GM19324 (cell line): ENCODE measurements around the gene CSNK1A1.

Experiments used
- ATAC-seq: cut with Tn5 transposase; IDR thresholded peaks from one replicate; pipeline ENCODE4 v1.9.1; 2021; ENCODE audit warnings: mild to moderate bottlenecking, moderate library complexity; ENCODE audit not compliant: unreplicated experiment, low FRiP score

CSNK1A1 gene

DNA sequence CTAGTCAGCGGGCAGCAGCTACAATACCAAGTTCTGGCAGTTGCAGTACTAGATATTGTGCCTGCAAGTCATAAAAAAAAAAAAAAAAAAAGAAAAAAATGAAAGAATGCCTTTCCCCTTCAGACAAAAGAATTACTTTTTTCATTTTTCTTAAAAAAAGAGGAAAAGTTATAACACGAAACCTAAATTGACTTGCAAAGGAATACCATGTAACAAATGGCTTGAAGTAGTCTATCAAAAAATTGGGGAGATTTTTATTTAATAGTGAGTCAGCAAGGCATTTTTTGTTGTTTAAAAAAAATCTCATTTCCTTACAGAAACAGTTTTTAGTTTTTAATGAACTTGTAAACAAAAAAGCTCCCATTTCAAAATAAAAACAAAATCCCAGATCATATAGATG is 55.6 kb downstream of the CSNK1A1 start:
- no peak for ATAC-seq

DNA sequence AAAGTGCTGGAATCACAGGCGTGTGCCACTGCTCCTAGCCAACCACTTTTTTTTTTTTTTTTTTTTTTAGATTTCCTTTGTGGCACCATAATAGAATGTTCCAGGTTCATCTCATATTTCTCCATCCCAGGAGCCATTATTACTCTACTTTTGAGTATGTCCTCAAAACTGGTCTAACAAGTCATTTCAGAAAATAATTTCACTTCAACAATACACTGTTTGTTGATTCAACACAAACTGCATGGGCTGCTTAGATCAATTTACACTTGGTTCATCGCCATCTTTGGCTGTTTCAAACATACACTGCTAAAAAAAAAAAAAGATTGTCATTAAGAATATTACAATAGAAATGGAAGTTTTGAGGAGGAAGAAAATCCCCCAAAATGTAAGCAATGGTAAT is 57.9 kb downstream of the CSNK1A1 start:
- ATAC-seq: no peak

DNA sequence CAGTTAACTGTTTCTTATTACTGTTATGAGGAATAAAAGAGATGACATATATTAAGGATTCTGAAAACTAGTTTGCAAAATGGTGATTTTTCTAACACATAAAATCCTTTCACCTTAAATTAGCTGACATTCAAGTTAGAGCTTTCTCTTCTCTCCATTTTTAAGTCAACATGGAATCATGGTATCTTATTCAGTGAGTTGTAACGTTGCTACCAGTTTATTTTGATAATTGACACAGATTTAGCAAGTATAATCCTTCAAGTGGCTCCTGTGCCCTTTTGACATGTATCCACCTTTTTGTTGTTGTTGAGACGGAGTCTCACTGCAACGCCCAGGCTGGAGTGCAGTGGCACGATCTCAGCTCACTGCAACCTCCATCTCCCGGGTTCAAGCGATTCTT is 58.5 kb downstream of the CSNK1A1 start:
- no peak for ATAC-seq

DNA sequence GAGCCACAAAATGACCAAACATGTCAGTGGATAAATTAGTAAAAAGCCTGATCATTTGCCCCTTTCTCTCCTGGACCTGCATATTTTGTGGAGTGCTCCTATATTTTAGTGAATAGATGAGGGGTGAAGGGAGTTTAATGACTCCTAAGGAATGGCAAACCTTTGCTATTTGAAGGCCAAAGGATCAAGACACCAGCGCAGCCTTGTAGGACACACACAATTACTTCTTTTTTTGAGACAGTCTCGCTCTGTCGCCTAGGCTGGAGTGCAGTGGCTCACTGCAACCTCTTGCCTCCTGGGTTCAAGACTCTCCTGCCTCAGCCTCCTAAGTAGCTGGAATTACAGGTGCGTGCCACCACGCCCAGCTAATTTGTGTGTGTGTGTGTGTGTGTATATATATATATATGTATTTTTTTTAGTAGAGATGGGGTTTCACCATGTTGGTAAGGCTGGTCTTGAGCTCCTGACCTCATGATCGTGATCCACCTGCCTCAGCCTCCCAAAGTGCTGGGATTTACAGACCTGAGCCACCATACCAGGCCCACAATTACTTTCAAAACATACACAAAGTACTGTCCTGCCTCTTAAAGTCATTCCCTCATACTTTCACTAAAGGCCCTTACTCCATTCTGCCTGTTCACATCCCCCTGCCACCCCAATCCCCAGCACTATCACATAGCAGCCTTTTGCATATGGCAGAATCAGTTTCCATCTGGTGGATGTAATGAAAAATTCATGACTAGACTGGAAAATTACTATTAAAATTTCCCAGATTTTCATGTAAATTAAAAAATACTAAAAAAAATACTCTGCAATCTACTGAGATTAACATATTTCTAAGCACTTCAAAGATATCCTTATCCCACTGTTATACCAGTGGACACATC is 60.4 kb downstream of the CSNK1A1 start:
- ATAC-seq: no peak

GRCh38 chr5:149489605-149490037 is 61.6 kb downstream of the CSNK1A1 start:
- no peak for ATAC-seq

GRCh38 chr5:149488645-149489306 is 62.5 kb downstream of the CSNK1A1 start:
- no peak for ATAC-seq

- no peak for ATAC-seq
Measured at GRCh38 chr5:149487672-149488071, 63.6 kb downstream of the CSNK1A1 start.

DNA sequence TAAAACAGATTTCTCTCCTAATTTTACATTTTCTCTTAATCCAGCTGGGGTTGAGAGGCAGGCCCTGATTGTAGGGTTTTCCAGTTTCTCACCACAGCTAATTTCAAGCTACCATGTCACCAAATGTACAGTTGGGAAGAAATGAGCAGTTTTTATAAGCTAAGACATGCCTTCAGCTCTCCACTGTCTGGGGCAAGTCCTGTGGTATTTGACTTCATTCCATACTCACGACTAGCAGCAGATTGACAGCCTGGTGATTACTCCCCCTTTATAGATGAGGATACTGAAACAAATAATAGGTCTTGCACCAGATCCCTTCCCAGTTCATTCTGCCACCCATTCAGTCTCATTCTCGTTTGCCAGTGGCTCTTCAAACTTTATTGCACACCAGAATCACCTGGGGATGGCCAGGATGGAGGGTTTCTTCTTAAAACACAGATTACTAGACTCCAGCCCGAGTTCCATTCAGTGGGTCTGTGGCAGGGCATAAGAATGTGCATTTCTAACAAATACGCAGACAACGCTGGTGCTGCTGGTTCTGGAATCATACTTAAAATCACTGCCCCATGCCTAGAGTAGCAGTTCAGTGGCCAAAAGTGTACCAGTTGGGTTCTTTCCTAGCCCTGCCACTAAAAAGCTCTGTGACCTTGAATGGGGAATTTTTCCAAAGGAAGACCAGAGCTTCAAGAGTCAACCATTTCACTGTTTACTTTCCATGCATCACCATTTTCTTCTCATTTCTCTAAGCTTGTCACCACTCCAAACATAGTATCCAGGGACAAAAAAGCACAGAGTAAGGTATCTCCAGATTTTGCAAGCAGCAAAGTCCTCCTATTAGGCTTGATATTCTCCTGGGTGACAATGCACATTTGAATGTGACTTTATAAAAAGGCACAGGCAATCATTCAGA is 64.3 kb downstream of the CSNK1A1 start:
- no peak for ATAC-seq

DNA sequence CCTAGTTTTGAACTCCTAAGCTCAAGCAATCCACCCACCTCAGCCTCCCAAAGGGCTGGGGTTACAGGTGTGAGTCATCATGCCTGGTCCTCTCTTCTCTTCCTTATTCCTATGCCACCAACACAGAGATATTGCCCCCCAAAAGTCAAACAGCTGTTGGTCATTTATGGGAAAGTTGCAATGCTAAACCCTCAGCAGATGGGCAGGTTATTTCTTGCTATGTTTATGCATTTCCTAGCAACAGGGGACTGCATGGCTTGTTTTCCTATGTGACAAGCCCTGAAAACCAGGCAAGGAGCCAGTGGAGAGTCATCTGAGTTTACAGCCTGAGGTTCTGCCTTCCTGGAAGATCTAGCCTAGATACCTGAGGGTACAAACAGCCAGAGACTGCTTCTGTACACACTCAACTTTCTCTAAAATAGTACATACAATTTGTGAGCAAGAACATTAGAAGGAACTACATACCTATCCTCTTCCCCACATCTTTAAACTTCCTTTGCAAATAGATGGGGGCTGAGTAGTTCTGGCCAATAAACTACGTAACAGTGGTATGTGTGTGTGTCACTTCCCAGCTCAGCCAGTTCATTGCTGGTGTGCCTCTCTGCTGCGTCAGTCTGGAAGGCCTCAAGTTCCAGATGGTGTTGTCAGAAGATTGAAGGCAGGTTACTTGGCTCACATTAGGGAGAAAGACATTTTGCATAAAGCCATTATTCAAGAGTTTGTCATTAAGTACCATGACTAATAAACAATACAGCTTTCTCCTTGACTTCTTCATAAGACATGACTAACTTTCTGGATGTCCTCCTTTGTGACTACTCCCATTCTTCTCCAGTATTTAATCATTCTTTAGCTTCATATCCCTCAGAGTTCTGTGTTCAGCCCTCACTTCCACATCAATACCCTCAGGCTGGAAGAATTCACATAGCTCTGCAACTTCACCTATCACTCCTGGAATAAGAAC is 65.3 kb downstream of the CSNK1A1 start:
- no peak for ATAC-seq

DNA sequence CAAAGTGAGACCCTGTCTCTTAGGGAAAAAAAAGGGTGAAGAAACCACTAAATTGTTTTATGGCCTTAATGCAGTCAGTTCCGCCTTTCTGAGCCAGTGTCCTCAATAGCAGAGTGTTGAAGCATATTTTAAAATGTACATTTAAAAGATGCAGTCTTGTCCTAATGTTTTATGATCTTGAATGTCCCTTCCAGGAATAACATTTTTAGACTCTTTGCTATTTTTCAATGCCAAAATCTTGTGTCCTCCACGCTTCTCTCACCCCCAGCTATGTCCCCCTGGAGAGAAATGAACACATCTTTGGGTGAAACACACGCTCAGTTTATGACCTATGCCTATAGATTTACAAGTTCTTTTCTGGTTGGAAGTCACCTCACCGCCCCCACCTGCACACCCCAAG is 69.8 kb downstream of the CSNK1A1 start:
- no peak for ATAC-seq

- no peak for ATAC-seq
Measured at GRCh38 chr5:149478761-149479160, 72.5 kb downstream of the CSNK1A1 start.

- ATAC-seq: no peak
Measured at GRCh38 chr5:149475777-149476176, 75.5 kb downstream of the CSNK1A1 start.

- ATAC-seq: no peak
Measured at GRCh38 chr5:149474198-149474597, 77.0 kb downstream of the CSNK1A1 start.

- ATAC-seq: no peak
Measured at GRCh38 chr5:149473441-149473840, 77.8 kb downstream of the CSNK1A1 start.

- ATAC-seq: no peak
Measured at GRCh38 chr5:149472399-149472798, 78.8 kb downstream of the CSNK1A1 start.

DNA sequence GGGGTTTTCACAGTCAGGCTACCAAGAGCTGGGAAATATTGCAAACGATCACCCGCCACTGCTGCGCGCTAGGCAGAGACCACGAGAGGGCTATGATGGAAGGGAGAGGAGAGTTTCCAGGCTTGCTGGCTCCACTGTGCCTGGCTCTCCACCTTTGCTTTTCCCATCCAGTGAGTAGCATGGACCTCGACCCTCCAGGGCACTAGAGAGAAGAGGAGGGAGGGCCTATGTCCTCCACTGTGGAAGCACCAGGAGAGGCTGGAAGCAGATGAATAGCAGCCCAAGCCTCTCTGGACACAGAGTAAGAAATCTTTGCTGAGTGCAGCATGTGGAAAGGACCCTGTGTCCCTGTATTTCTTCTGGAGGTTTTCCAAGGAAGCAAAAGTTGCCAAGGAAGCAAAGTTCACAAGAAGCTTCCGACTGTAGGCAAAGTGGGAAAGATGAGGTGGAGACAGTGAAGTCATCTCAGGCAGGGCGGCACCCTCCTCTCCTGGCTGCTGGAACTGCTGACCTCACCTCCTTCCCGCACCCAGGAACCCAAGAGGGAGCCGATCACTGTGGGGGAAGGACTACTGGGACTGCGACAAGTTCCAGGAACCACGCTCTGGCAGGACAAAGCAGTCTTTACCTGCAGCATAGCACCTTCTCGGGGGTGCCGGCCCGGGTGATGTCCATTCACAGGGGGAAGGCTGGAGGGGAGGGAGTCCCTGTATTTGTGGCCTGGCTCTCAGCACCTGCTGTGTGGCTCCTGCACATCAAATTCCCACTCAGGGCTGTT is 79.6 kb downstream of the CSNK1A1 start:
- ATAC-seq: no peak

DNA sequence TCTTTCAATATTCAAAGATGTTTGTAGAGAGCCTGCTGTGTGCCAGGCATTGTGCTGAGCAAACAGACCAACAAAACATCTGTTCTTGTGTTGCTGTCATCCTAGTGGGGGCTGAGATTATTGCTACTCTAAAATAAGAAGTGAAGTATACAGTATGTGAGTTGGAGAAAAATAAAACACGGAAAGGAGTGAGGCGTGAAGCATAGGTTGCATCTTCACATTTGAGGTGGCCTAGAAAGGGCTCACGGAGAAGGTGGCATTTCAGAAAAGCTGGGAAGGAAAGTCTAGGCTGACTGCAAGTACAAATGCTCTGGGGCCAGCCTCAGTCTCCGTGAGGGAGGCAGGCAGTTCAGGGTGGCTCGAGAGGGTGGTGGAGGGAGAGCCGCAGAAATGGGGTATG is 80.3 kb downstream of the CSNK1A1 start:
- ATAC-seq: no peak

GRCh38 chr5:149466457-149466972 is 84.7 kb downstream of the CSNK1A1 start:
- no peak for ATAC-seq
